Stimulated activated CD8-positive, alpha-beta memory T cell treated with anti-CD3 and anti-CD28 coated beads, Interleukin-2, amount 100 ng/mL, for 1 hour (primary cell): Measurements from ENCODE around the gene GPLD1.
"Not testable (repeated sequence)": the region's sequence is repeated elsewhere in the genome, so short reads cannot be mapped to it uniquely, and the experiment has no call there.

Experiments used
- DNase-seq, 2 donors: peaks; one replicate each; pipeline ENCODE4 v3.0.0-alpha.2; 2020; ENCODE audit warnings: low read depth in 2 of 2

GPLD1 gene, protein sequence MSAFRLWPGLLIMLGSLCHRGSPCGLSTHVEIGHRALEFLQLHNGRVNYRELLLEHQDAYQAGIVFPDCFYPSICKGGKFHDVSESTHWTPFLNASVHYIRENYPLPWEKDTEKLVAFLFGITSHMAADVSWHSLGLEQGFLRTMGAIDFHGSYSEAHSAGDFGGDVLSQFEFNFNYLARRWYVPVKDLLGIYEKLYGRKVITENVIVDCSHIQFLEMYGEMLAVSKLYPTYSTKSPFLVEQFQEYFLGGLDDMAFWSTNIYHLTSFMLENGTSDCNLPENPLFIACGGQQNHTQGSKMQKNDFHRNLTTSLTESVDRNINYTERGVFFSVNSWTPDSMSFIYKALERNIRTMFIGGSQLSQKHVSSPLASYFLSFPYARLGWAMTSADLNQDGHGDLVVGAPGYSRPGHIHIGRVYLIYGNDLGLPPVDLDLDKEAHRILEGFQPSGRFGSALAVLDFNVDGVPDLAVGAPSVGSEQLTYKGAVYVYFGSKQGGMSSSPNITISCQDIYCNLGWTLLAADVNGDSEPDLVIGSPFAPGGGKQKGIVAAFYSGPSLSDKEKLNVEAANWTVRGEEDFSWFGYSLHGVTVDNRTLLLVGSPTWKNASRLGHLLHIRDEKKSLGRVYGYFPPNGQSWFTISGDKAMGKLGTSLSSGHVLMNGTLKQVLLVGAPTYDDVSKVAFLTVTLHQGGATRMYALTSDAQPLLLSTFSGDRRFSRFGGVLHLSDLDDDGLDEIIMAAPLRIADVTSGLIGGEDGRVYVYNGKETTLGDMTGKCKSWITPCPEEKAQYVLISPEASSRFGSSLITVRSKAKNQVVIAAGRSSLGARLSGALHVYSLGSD

DNA sequence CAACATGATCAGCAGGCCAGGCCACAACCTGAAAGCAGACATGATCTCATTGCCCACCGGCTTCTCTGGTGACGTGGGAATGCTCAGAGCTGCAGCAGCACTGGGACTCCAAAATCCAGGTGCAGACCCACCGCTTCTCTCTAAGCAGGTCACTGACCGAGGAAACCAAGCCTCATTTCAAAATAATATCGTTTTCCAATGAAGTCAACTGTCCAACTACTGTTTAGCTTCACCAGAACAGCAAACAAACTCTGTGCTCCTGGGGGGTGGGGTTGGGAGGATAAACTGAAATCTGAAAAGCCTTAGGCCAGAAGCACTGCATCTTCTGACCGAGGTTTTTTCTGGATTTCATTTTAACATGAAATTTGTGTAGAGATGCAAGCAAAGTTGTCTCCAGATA, at the start of gene GPLD1:
TSS of gene GPLD1 (minus strand) at position 109 of the 400 bp plus-strand sequence. CDS start at position 42, 67 bp downstream.
- DNase-seq, result no peak

DNA sequence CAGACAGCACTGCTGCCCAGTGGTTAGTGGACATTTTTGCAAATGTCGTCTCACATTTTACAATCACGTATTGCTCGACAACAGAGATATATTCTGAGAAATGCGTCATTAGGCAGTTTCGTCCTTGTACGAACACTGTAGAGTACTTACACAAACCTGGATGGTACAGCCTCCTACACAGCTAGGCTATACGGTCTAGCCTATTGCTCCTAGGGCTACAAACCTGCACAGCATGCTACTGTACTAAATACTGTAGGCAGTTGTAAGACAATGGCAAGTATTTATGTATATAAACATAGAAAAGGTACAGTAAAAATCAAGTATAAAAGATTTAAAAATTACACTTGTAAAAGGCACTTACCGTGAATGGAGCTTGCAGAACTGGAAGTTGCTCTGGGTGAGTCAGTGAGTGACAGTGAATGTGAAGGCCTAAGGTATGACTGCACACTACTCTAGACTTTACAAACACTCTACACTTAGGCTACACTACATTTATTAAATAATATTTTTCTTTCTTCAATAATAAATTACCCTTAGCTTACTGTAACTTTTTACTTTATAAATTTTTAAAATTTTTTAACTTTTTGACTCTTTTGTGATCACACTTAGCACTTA, 48.5 kb upstream of the GPLD1 start:
- DNase-seq, result no peak

DNA sequence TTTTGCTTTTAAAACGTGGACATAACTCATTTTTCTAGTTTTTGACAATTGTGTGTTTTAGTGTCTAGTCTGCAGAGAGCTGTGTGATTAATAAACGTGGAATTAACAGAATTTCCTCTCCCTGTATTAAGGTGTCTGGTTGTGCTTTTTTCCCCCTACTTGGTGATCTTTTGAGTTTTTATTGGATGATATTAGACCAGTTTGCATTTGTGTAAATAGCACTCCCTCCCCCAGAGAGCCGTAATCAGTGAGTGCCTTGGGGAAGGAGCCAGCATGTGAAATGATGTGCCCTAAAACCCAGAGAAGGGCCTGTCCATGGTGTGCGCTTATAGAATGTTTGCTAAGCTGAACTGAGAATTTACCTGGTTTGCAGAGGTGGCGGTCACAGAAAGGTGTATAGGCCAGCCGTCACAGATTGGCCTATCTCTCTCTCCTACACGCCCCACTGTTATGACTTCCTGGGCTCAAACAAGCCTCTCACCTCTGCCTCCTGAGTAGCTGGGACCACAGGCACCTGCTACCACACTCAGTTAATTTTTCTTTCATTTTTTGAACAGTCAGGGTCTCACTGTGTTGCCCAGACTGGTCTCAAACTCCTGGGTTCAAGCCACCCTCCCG, 47.8 kb upstream of the GPLD1 start:
- DNase-seq, result no peak

DNA sequence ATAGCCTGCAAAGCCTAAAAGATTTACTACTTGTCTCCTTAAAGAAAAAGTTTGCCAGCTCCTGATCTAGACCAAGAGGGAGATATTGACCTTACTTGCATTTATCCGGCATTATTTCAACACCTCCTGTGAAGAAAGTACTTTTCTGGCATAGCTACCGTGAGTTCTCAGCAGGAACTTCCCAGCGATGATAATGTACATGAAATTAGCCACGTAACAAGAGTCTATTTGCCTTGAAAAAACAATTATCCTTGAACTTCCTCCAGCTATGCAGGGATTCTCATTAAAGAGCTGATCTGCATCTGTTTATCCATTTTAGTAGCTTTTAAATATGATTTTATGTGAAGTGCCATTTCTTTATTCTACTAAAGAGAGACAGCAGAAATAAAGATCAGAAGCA, 47.1 kb upstream of the GPLD1 start:
- no peak for DNase-seq

DNA sequence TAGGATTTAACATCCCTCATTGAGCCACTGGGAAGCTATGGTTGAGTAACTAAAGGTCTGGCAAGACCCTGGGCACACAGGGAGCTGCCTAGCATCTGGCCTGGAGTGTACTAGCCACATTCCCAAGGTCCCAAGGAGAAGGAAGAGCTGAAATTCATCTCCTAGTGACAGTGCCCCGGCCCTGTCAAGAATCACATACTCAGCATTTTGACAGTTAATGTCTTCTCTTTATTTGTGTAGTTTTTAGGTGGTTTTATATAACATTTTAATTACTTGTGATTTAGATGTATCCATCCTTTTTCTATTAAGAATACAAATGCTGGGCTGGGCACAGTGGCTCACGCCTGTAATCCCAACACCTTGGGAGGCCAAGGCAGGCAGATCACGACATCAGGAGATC, 45.8 kb upstream of the GPLD1 start:
- DNase-seq, result no peak

DNA sequence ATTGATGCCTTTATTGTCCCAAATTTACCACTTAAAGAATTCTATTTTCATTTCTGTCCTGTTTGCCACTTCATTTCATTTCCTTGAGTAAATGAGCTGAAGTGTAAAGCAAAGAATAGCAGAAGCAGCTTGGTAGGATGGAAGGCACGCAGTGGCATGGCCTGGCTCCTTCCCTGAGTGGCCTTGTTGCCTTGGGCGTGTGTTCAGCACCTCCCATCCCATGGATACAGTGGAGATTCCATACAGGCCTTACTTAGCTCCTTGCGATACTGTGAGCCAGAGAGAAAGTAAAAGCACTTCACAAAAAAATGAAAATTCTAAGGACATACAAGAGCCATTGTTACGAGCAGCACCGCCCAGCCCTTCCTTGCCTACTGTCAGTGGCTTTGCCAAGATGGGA, 45.0 kb upstream of the GPLD1 start:
- DNase-seq, result no peak

DNA sequence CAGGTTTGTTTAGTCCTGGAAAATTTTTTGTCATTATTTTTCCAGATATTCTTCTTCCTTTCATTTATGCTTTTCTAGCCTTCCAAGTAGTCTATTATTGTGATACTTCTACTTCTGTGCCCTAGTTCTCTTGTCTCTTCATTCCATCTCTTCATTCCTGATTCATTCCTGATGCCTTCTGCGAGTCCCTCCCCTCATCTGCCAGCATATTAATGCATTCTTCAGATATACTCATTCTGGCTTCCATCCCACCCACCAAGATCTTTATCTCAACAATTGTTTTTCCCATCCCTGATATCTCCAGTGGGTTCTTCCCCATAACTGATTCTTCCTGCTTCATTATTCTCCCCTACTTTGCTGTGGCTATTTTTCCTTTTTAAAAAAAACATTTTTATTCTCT, 40.6 kb upstream of the GPLD1 start:
- DNase-seq, result no peak

DNA sequence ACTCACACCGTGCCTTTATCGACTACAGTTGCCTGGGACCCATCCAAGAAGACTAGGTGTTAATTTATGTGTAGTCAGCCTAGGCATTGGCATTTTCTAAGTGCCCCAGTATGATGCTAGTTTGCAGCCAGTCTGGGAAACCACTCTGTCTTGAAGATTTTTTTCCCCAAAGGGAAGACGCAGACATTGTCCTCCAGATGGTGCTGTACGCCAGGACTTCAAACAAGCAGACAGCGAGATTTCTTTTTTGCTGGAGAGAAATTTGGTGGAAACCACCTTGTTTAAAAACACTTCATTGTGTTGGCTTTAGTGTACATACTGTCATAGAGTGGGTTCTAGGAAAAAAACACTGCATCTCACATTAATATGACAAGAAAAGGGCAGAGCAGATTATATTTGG, 35.4 kb upstream of the GPLD1 start:
- DNase-seq, result no peak

DNA sequence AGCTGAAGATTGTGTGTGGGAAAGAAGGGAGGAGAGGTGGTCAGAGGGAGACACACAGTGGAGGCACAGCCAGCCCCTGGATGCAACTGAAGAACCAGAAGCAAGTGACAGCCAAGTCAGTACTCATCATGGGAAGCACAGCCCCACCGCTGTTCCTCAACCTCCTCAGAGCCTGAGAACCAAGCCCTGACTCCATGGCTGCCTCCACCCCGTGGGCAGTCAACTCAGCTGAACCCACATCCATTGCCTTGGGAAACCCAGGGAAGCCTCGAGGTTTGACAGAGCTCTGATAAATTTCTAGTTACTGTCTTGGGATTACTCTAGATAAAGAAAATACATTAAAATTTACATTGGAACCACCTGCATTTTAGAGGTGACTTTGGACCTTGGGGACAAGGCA, 35.0 kb upstream of the GPLD1 start:
- no peak for DNase-seq

DNA sequence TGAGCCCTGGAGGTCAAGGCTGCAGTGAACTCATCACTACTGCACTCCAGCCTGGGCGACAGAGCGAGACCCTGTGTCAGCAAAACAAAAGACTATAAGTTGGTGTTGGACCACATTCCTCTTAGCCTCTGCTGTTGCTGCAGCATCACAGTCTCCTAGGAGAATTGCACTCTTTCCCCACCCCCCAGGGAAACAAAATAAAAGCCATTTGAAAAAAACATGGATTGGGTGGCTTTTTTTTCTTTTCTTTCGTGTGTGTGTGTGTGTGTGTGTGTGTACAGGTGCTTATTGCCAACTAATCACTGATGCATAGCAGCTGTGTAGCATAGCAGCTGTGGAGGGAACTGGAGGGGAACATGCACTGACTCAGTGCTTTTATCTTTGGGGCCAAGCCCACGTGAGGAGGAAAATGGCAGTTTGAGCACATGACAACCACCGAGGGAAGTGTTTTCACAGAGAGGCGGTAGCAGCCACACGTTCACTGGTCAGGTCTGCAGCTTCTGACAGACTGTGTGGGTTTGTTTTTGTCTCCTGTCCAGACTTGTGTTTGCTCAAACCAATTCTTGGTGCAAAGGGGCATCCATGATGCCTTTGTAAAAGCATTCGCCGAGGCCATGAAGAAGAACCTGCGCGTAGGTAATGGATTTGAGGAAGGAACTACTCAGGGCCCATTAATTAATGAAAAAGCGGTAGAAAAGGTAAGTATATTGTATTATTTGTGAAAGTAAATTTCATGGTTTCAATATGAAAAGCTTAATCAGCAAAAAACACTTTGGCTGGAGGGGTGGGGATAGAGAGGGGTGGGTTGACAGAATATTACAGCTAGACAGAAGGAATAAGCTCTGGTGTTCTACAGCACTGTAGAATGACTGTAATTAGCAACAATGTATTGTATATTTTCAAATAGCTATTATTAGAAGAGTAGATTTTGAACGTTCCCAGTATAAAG, 33.1 kb upstream of the GPLD1 start:
- DNase-seq, result no peak

DNA sequence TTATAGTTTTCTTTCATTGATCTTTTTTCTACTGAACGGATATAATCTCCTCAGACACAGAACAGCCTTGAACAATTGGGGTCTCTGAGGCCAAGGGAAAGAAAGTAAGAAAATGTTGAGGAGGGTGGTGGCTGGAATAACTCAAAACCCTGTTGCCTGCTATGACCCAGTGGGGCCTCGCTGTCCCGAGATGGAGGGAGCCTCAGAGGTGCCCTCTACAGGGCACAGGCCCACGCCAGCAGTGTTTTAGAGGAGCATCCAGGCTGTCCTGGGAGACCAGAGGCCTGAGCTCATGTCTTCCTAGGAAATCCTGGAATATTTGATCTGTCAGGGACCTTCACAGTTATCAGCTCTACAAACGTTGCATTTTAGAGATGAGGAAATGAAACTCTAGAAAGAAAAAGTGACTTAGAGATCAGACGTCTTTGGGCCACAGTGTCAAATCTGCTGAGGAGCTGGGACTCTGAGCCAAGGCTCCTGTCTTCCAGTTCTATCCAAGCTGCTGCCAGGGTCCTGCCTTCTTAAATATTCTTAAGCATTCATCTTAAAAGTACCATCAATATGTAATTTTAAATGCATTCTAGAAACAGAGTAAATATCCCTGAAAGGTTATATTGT, 31.7 kb upstream of the GPLD1 start:
- DNase-seq, result no peak

DNA sequence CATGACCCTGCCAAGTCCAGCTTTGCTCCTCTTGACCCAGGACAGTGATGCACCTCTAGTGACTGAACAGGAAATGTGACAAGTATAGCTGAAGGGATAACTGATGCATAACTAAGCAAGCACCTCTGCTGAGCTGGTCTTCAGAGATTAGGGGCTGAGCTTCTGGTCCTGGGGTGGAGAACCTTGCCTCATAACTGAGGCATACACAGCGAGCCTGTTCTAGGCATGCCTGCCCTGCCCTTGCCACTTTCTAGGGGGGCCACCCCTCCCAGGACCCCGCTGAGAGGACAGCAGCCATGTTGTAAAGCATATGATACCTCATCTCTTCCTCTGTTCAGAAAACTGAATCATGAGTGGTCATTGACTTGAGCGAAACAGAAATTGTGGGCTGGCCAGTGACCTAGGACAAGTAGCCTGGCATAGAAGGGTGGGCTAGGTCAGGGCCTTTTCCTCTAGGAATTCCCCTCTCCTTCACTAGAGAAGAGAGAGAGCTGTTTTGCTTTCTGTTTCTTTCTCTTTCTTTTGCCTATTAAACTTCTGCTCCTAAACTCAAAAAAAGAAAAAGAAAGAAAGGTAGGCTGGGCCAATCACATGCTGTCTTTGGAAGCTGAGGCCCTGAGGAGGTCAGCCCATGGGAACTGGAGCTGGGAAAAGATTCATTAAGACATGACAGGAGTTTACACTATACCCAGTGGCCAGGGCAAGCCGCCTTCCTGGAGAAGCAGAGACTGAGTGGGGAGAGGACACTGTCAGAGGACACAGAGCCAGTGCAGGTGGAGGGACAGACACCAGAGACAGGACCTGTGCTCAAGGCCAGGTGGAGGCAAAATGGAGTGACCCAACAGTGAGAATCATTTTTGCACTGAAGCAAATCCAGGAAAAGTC, 28.5 kb upstream of the GPLD1 start:
- no peak for DNase-seq

DNA sequence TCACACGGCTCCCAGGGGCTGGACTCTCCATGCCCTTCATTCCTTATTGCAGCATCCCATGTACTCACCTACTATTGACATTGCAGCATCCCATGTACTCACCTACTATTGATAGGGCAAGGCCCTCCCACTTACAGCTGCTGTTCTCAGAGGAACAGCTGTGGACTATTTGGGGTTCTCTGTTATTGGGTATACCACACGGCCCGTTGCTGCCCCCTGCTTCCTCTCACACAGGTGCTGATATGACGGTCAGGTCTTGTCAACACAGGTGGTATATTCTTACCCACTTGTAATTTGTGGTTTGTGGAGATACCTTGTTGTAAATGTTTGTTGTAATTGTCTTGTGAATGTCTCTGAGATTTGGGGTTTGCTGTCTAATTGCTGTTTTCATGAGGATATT, 24.2 kb upstream of the GPLD1 start:
- DNase-seq, result no peak

DNA sequence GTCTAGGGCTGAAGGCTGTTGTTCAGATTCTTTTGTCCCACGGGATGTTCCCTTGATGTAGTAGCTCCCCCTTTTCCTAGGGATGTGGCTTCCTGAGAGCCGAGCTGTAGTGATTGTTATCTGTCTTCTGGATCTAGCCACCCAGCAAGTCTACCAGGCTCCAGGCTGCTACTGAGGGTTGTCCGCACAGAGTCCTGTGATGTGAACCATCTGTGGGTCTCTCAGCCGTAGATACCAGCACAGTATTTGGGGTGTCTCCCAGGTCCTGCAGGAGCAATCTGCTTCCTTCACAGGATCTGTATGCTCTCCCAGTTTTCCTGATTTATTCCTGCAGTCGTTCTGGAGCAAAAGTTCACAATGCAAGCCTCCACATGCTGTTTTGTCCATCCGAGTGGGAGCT, 22.6 kb upstream of the GPLD1 start:
- not testable (repeated sequence) for DNase-seq

DNA sequence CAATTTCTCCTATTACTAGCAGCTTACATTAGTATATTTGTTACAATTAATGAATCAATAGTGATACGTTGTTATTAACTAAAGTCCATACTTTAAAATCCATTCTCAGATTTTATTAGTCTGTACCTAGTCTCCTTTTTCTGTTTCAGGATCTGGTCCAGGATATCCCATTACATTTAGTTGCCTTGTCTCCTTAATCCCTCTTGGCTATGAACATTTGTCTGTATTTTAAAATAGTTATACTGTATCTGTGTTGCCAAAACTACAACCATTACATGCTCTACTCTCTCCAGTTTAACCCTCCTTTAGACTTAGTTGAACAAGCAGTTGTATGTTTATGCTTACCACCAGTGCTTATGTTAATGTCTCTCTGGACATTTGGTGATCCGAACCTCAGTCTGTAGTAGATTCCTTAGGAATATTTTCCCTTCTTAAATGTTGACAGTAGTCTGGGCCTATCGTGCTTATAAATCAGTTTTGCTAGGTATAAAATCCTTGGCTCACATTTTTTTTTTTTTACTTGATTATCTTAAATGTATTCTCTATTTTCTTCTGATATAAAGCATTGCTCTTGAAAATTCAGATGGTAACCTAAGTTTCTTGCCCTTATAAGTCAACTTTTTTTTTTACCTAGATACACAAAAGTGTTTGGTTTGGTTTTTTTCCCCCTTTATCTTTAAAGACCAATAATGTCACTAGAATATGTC, 17.6 kb upstream of the GPLD1 start:
- no peak for DNase-seq

DNA sequence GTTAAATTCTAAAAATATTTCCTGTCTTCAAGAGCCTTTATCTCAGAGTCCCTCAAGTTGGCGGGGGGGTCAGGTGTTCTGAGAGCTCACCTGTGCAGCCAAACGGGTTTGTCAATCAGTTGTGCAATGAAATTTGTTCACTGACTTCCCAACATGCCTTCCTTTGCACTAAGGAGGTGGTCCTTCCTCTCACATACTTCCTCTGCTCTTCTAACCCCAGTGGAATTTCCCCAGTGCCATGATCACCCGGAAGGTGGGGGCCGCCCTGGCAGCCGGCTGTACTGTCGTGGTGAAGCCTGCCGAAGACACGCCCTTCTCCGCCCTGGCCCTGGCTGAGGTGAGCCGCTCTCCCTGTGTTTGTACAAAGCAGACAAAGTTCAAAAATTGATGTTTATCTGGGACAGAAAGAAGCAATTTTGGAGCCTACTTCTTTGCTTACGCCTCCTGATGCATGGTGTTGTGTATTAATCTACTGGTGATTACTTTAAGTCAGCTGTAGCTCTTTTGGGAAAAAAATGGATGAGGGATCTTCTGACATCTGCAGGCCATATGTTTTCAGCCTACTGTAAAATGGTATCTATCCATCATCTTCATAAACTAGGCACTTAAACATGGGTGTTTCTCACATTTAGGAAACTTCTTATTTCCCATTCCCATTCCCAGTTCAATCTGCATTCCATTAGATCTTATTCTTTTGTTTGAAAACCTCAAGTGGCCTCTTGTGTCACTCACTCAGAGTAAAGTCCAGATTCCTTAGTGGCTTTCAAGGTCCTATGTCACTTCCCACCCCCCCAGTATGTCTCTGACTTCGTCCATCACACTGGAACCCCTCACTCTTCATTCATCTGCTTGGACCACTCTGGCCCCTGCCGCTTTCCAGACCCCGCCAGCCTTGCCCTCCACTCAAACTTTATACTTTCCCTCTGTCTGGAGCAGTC, 15.5 kb upstream of the GPLD1 start:
- DNase-seq, result no peak

DNA sequence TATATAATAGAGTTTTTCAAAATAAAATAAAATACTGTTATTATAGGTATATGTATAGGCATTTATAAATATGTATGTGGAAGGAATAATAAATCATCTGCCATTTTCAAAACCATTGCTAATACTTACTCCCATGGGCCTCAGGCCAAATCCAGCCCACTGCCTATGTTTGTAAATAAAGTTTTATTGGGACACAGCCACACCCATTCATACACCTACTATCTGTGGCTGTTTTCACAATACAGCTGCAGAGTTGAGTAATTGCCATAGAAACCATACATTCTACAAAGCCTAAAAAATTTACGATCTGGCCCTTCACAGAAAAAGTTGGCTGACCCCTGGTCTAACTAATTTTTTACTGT, 14.9 kb upstream of the GPLD1 start:
- DNase-seq, result no peak

DNA sequence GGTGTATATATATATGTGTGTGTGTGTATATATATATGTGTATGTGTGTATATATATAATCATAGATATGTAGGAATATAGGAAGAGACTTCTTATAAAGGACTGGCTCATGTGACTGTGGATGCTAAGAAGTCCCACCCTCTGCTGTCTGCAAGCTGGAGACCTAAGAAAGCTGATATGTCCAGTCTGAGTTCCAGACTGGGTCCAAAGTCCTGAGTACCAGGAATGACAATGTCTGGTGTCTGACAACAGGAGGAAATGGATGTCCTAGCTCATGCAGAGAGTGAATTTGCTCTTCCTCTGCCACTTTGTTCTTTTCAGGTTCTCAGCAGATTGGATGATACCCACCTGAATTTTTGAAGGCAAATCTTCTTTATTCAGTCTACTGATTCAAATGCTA, 12.5 kb upstream of the GPLD1 start:
- no peak for DNase-seq
